WTC11 (cell line): Measurements from ENCODE around the gene NCOA6.

ENCODE experiments used
- AFF4 ChIP-seq: sonication (generic); formaldehyde crosslinking; IDR thresholded peaks from 2 replicates; pipeline ENCODE4 v1.8.1; 2023; ENCODE audit warnings: mild to moderate bottlenecking, missing genetic modification reagents, borderline replicate concordance
- ATF3 ChIP-seq: sonication (generic); formaldehyde crosslinking; conservative IDR thresholded peaks from 2 replicates; pipeline ENCODE4 v1.8.1; 2022; ENCODE audit warnings: mild to moderate bottlenecking, missing genetic modification reagents
- IRF2 ChIP-seq: sonication (generic); formaldehyde crosslinking; IDR thresholded peaks from 2 replicates; pipeline ENCODE4 v1.8.0; 2022; ENCODE audit warnings: low read depth, missing genetic modification reagents, borderline replicate concordance
- JUN ChIP-seq: sonication (generic); formaldehyde crosslinking; IDR thresholded peaks from 2 replicates; pipeline ENCODE4 v1.8.0; 2023; ENCODE audit warnings: mild to moderate bottlenecking, missing genetic modification reagents
- NR1H2 ChIP-seq: sonication (generic); formaldehyde crosslinking; IDR thresholded peaks from 2 replicates; pipeline ENCODE4 v1.9.0; 2021; ENCODE audit warnings: mild to moderate bottlenecking, moderate library complexity, missing genetic modification reagents
- NR3C1 ChIP-seq: sonication (generic); formaldehyde crosslinking; conservative IDR thresholded peaks from 2 replicates; pipeline ENCODE4 v1.8.1; 2023; ENCODE audit warnings: low read depth, mild to moderate bottlenecking, missing genetic modification reagents
- ZNF232 ChIP-seq: sonication (generic); formaldehyde crosslinking; IDR thresholded peaks from 2 replicates; pipeline ENCODE4 v1.8.0; 2022; ENCODE audit warnings: mild to moderate bottlenecking, missing genetic modification reagents
- ZNF317 ChIP-seq: sonication (generic); formaldehyde crosslinking; IDR thresholded peaks from 2 replicates; pipeline ENCODE4 v1.8.1; 2023; ENCODE audit warnings: low read depth, mild to moderate bottlenecking, moderate library complexity, missing genetic modification reagents, borderline replicate concordance
- ZNF423 ChIP-seq: fragments of 250-450 bp; sonication (Bioruptor Pico); IDR thresholded peaks from 2 replicates; pipeline ENCODE4 v2.1.2; 2022; ENCODE audit warnings: mild to moderate bottlenecking, moderate library complexity
- ZNF425 ChIP-seq: fragments of 250-450 bp; sonication (Bioruptor Pico); conservative IDR thresholded peaks from 2 replicates; pipeline ENCODE4 v1.9.0; 2021; ENCODE audit warnings: mild to moderate bottlenecking
- TF ChIP-seq, protein P1 (sequence below): fragments of 200-600 bp; IDR thresholded peaks from 2 replicates; pipeline ENCODE4 v1.8.0; 2022; ENCODE audit warnings: antibody characterized with exemption
- TF ChIP-seq, protein P2 (sequence below): fragments of 250-450 bp; sonication (Bioruptor Pico); IDR thresholded peaks from 2 replicates; pipeline ENCODE4 v2.1.2; 2022; ENCODE audit warnings: mild to moderate bottlenecking, moderate library complexity
- TF ChIP-seq, protein P3 (sequence below): sonication (generic); formaldehyde crosslinking; IDR thresholded peaks from 2 replicates; pipeline ENCODE4 v1.8.1; 2022; ENCODE audit warnings: mild to moderate bottlenecking, moderate library complexity, missing genetic modification reagents

- TF ChIP-seq, protein P1, sequence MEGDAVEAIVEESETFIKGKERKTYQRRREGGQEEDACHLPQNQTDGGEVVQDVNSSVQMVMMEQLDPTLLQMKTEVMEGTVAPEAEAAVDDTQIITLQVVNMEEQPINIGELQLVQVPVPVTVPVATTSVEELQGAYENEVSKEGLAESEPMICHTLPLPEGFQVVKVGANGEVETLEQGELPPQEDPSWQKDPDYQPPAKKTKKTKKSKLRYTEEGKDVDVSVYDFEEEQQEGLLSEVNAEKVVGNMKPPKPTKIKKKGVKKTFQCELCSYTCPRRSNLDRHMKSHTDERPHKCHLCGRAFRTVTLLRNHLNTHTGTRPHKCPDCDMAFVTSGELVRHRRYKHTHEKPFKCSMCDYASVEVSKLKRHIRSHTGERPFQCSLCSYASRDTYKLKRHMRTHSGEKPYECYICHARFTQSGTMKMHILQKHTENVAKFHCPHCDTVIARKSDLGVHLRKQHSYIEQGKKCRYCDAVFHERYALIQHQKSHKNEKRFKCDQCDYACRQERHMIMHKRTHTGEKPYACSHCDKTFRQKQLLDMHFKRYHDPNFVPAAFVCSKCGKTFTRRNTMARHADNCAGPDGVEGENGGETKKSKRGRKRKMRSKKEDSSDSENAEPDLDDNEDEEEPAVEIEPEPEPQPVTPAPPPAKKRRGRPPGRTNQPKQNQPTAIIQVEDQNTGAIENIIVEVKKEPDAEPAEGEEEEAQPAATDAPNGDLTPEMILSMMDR = no peak
- TF ChIP-seq, protein P2, sequence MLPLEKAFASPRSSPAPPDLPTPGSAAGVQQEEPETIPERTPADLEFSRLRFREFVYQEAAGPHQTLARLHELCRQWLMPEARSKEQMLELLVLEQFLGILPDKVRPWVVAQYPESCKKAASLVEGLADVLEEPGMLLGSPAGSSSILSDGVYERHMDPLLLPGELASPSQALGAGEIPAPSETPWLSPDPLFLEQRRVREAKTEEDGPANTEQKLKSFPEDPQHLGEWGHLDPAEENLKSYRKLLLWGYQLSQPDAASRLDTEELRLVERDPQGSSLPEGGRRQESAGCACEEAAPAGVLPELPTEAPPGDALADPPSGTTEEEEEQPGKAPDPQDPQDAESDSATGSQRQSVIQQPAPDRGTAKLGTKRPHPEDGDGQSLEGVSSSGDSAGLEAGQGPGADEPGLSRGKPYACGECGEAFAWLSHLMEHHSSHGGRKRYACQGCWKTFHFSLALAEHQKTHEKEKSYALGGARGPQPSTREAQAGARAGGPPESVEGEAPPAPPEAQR = no peak
- no peak for TF ChIP-seq ZNF425
- no peak for TF ChIP-seq NR3C1 (CRISPR knock-in tag)
- TF ChIP-seq ATF3 = no peak
- no peak for TF ChIP-seq ZNF232 (CRISPR knock-in tag)
- TF ChIP-seq JUN (CRISPR knock-in tag) = no peak
- TF ChIP-seq ZNF317 (CRISPR knock-in tag) = no peak
- no peak for TF ChIP-seq ZNF423 (CRISPR knock-in tag)
- TF ChIP-seq, protein P3, sequence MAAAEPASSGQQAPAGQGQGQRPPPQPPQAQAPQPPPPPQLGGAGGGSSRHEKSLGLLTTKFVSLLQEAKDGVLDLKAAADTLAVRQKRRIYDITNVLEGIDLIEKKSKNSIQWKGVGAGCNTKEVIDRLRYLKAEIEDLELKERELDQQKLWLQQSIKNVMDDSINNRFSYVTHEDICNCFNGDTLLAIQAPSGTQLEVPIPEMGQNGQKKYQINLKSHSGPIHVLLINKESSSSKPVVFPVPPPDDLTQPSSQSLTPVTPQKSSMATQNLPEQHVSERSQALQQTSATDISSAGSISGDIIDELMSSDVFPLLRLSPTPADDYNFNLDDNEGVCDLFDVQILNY (CRISPR knock-in tag) = no peak
- no peak for TF ChIP-seq AFF4 (CRISPR knock-in tag)
- no peak for TF ChIP-seq NR1H2 (CRISPR knock-in tag)
- no peak for TF ChIP-seq IRF2 (CRISPR knock-in tag)
These were observed 38.0 kb upstream of the NCOA6 start for GRCh38 chr20:34863421-34863965.
